Right atrium auricular region (tissue), 2 donors: ENCODE measurements around the gene GALNS. TPM values are rescaled to one million over a fixed set of nuclear protein-coding genes. Genes with fewer than 3 reads are reported as not detected.

ENCODE experiments used
- DNase-seq: peaks from one replicate; pipeline ENCODE4 v3.0.0-alpha.2; 2019; ENCODE audit warnings: low spot score
- H3K27ac ChIP-seq, 2 donors: fragments of 200-600 bp; sonication (generic); 1 replicate in 1 of 2; 2 replicates in 1 of 2; pipeline ENCODE4 v1.5.1; 2016 to 2019
- H3K27me3 ChIP-seq, 2 donors: fragments of 200-600 bp; sonication (generic); one replicate each; pipeline versions ENCODE4 v1.5.1 to v1.6.0; 2017 to 2019
- H3K36me3 ChIP-seq: fragments of 200-600 bp; sonication (generic); one replicate; pipeline ENCODE4 v1.5.1; 2016
- H3K4me1 ChIP-seq, 2 donors: fragments of 200-600 bp; sonication (generic); one replicate each; pipeline versions ENCODE4 v1.5.1 to v1.6.0; 2017 to 2019
- H3K4me3 ChIP-seq, 2 donors: fragments of 200-600 bp; sonication (generic); 1 replicate in 1 of 2; 2 replicates in 1 of 2; pipeline ENCODE4 v1.5.1; 2017 to 2019; ENCODE audit warnings: mild to moderate bottlenecking in 1 of 2, moderate library complexity in 1 of 2
- H3K9me3 ChIP-seq, 2 donors: fragments of 200-600 bp; sonication (generic); one replicate each; pipeline ENCODE4 v1.5.1; 2019
- CTCF ChIP-seq, 2 donors: fragments of 200-600 bp; sonication (generic); IDR thresholded peaks; one replicate each; pipeline ENCODE4 v1.5.1; 2019; ENCODE audit warnings: antibody characterized with exemption in 2 of 2
- total RNA-seq, 2 donors: library from RNA; depleted of rRNA; stranded (reverse); fragments of >200 nt; gene quantifications; one replicate each; pipeline ENCODE4 v1.1.0, GENCODE V29; 2016

GALNS gene
- total RNA-seq, 2 donors from 2014 or later = 12.6 to 18.8 TPM

DNA sequence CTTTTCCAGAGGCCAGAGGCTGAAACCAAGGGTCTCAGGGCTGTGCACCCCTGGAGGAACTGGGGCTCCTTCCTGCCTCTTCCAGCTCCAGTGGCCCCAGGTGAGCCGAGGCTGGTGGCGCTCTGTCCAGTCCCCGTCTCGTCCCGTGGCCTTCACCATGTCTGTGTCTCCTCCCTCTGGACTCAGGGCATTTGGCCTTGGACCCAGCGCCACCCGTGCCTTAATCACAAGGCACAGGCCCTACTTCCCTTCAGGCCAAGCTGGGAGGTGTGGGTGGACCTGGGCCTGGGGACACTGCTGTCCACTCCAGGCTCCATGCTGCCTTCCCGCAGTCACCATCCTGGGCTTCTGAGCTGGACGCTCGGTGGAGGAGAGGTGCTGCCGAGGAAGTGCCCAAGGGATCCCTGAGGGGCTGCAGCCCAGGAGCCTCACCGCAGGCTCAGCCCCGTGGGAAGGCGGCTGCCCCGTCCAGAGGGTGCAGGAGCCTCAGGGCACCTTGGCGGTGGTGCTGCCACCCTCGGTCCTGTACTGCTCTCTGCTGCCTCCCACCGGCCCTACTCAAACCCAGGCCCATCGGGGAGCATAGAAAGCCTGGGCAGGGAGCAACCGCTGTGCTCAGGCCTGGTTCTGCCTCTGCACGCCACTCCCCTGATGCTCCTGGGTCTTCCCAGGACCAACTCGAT lies 35.4 kb downstream of the GALNS start:
- DNase-seq = no peak
- Histone ChIP-seq H3K27ac (no peak overlapping the region), H3K4me1 (no peaks in the 10 kb centered on the region), H3K36me3 (peaks cover 22% of the 10 kb centered on the region), H3K27me3 (no peaks in the 10 kb centered on the region), H3K9me3 (no peaks in the 10 kb centered on the region), H3K4me3 (no peak overlapping the region)
- no peak for TF ChIP-seq CTCF (IDR thresholded peaks at IDR 0.05)

- Histone ChIP-seq H3K36me3 (peaks cover 22% of the 10 kb centered on the region), H3K27ac (no peak overlapping the region), H3K9me3 (no peaks in the 10 kb centered on the region), H3K4me1 (no peaks in the 10 kb centered on the region), H3K4me3 (no peak overlapping the region), H3K27me3 (no peaks in the 10 kb centered on the region)
- DNase-seq = no peak
- TF ChIP-seq CTCF (IDR thresholded peaks at IDR 0.05) = no peak
These were observed 36.2 kb downstream of the GALNS start for GRCh38 chr16:88820385-88821025.

DNA sequence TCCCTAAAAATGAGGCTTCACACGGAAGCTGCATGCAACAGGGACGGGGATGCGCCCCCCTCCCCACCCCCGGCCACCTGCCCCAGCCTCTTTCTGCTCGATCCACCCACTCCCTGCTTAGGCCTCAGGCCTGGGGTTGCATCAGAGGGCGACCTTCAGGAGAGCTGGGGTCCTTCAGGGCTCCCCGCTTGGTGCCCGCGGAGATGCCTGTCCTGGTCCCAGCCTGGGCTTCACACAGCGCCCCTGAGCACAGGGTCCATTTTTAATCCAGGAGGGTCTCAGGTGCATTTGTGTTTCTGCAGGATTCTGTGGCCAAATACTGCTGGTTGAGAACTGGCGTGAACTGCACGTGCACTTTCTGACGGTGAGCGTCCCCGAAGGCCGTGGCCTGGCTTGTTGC lies 37.6 kb downstream of the GALNS start:
- no peak for DNase-seq
- Histone ChIP-seq H3K9me3 (no peaks in the 10 kb centered on the region), H3K4me3 (no peak overlapping the region), H3K27me3 (no peaks in the 10 kb centered on the region), H3K27ac (no peak overlapping the region), H3K4me1 (no peaks in the 10 kb centered on the region), H3K36me3 (peaks cover 16% of the 10 kb centered on the region)
- TF ChIP-seq CTCF (IDR thresholded peaks at IDR 0.05) = no peak

DNA sequence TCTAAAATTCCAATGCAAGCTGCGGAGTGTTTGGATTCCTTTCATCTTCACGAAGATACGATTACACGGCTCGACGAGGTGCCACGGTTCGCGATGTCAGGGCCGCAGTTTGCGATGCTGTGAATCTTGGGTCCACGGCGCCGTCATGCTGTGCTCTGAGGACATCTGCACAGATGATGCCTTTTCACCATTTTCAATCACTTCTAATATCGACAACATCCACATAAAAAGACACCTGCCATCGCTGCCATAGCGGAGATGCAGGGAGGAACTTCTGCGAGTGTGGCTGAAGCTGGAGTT lies 38.2 kb downstream of the GALNS start:
- DNase-seq = no peak

DNA sequence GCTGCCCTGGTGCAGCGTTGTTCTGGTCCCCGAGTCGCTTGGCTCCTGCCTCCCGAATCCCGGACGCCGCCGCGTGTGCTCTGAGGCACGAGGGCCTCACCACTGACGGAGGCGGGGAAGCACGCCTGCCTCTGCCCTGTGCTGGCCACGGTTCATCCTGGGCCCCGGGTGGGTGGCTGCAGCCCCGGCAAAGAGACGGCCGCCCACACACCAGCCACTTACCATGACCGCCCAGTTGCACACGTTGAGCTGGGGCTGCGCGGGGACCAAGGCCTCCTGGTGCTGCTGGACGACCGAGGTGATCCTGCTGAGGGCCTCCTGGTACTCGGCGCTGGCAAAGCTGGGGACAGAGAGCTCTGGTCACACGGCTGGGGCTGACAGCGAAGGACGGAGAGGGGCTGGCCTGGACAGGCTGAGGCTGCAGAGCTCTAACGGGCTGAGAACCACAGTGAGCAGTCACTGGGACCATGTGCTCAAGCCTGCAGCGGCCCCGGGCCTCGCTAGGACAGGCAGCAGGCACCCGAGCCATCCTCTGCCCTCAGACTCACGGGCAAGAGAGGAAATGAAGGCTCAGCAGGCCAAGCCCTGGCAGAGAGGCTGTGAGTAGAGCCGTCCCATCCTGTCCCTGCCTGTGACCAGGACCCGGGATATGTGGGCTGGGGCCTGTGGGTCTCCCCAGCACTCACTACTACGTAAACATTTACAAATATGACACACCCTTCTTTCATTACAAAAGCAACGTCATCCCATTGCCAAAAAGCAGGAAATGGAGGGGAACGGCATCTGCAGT lies 38.8 kb downstream of the GALNS start:
- no peak for DNase-seq
- no peaks in the 10 kb centered on the region for H3K27me3 ChIP-seq
- TF ChIP-seq CTCF (IDR thresholded peaks at IDR 0.05) = no peak
- H3K9me3 ChIP-seq = no peaks in the 10 kb centered on the region
- H3K36me3 ChIP-seq = peaks cover 12% of the 10 kb centered on the region
- peaks cover 0 to 6% of the 10 kb centered on the region in 2 donors for H3K4me1 ChIP-seq
- no peak overlapping the region for H3K4me3 ChIP-seq
- H3K27ac ChIP-seq = no peak overlapping the region

More for the DNA sequence above, 38.2 kb downstream of the GALNS start:
- Histone ChIP-seq H3K36me3 (peaks cover 14% of the 10 kb centered on the region), H3K9me3 (no peaks in the 10 kb centered on the region), H3K27me3 (no peaks in the 10 kb centered on the region), H3K4me3 (no peak overlapping the region), H3K4me1 (peaks cover 0 to under 1% of the 10 kb centered on the region in 2 donors), H3K27ac (no peak overlapping the region)
- no peak for TF ChIP-seq CTCF (IDR thresholded peaks at IDR 0.05)
